Subcutaneous abdominal adipose tissue (tissue), 5 donors: ENCODE results near the gene GMDS.

Experiments
- H3K27ac ChIP-seq: one replicate; pipeline ENCODE4 v1.7.0; 2013; ENCODE audit warnings: low read depth, mild to moderate bottlenecking, inconsistent platforms, low read length, moderate library complexity
- H3K27me3 ChIP-seq, 5 donors: one replicate each; pipeline ENCODE4 v1.7.0; 2013; ENCODE audit warnings: low read length in 5 of 5, inconsistent platforms in 1 of 5; ENCODE audit not compliant: control insufficient read depth in 5 of 5, insufficient read depth in 4 of 5
- H3K36me3 ChIP-seq, 5 donors: one replicate each; pipeline ENCODE4 v1.7.0; 2013; ENCODE audit warnings: low read length in 5 of 5; ENCODE audit not compliant: control insufficient read depth in 5 of 5, insufficient read depth in 5 of 5
- H3K4me1 ChIP-seq, 5 donors: one replicate each; pipeline ENCODE4 v1.7.0; 2013; ENCODE audit warnings: low read length in 5 of 5, mild to moderate bottlenecking in 3 of 5, moderate library complexity in 1 of 5; ENCODE audit not compliant: control insufficient read depth in 5 of 5, insufficient read depth in 5 of 5
- H3K4me3 ChIP-seq, 5 donors: one replicate each; pipeline ENCODE4 v1.7.0; 2013; ENCODE audit warnings: low read length in 5 of 5, low read depth in 1 of 5
- H3K9ac ChIP-seq, 5 donors: one replicate each; pipeline ENCODE4 v1.7.0; 2013; ENCODE audit warnings: low read length in 5 of 5, mild to moderate bottlenecking in 4 of 5, moderate library complexity in 3 of 5
- H3K9me3 ChIP-seq, 5 donors: one replicate each; pipeline ENCODE4 v1.7.0; 2013; ENCODE audit warnings: low read length in 5 of 5; ENCODE audit not compliant: control insufficient read depth in 5 of 5
- donor health status: healthy.
- donor health status: healthy.
- donor health status: healthy.
- donor health status: healthy.
- donor health status: healthy.

The GMDS gene

GRCh38 chr6:1871724-1872315, 373.6 kb downstream of the GMDS start:
- Histone ChIP-seq H3K36me3 (no peaks in the 10 kb centered on the region), H3K9me3 (no peaks in the 10 kb centered on the region), H3K4me1 (peaks cover 0 to 16% (median 14%) of the 10 kb centered on the region in 5 donors), H3K9ac (peak overlapping the region in 1 of 5 donors; percentile 7), H3K4me3 (no peak overlapping the region), H3K27ac (peak overlapping the region; percentile 58), H3K27me3 (no peaks in the 10 kb centered on the region)

- Histone ChIP-seq H3K9me3 (no peaks in the 10 kb centered on the region), H3K4me3 (no peak overlapping the region), H3K9ac (no peak overlapping the region), H3K27ac (no peak overlapping the region), H3K27me3 (no peaks in the 10 kb centered on the region), H3K4me1 (peaks cover 0 to 16% (median 14%) of the 10 kb centered on the region in 5 donors), H3K36me3 (no peaks in the 10 kb centered on the region)
Measured at GRCh38 chr6:1870932-1871331, 374.5 kb downstream of the GMDS start.

- H3K36me3 ChIP-seq, result no peaks in the 10 kb centered on the region
- H3K9ac ChIP-seq, result no peak overlapping the region
- no peak overlapping the region for H3K4me3 ChIP-seq
- peaks cover 0 to 16% (median 14%) of the 10 kb centered on the region in 5 donors for H3K4me1 ChIP-seq
- H3K27me3 ChIP-seq, result no peaks in the 10 kb centered on the region
- H3K27ac ChIP-seq, result no peak overlapping the region
- H3K9me3 ChIP-seq, result no peaks in the 10 kb centered on the region
Measured at GRCh38 chr6:1870251-1870650, 375.2 kb downstream of the GMDS start.

- Histone ChIP-seq H3K27me3 (no peaks in the 10 kb centered on the region), H3K9ac (no peak overlapping the region), H3K27ac (no peak overlapping the region), H3K4me1 (peaks cover 0 to 16% (median 14%) of the 10 kb centered on the region in 5 donors), H3K4me3 (no peak overlapping the region), H3K36me3 (no peaks in the 10 kb centered on the region), H3K9me3 (no peaks in the 10 kb centered on the region)
Measured at GRCh38 chr6:1869769-1870168, 375.6 kb downstream of the GMDS start.

GRCh38 chr6:1869308-1869707, 376.1 kb downstream of the GMDS start:
- H3K4me3 ChIP-seq, result no peak overlapping the region
- H3K9ac ChIP-seq, result no peak overlapping the region
- H3K27ac ChIP-seq, result no peak overlapping the region

GRCh38 chr6:1868561-1869261, 376.7 kb downstream of the GMDS start:
- Histone ChIP-seq H3K9ac (no peak overlapping the region), H3K4me3 (no peak overlapping the region), H3K36me3 (no peaks in the 10 kb centered on the region), H3K9me3 (no peaks in the 10 kb centered on the region), H3K27me3 (no peaks in the 10 kb centered on the region), H3K4me1 (peaks cover 0 to 16% (median 14%) of the 10 kb centered on the region in 5 donors), H3K27ac (no peak overlapping the region)

More at GRCh38 chr6:1869308-1869707, 376.1 kb downstream of the GMDS start:
- peaks cover 0 to 16% (median 14%) of the 10 kb centered on the region in 5 donors for H3K4me1 ChIP-seq
- no peaks in the 10 kb centered on the region for H3K9me3 ChIP-seq
- no peaks in the 10 kb centered on the region for H3K27me3 ChIP-seq
- H3K36me3 ChIP-seq, result no peaks in the 10 kb centered on the region

GRCh38 chr6:1867197-1867596, 378.2 kb downstream of the GMDS start:
- Histone ChIP-seq H3K36me3 (no peaks in the 10 kb centered on the region), H3K27ac (no peak overlapping the region), H3K9ac (no peak overlapping the region)

GRCh38 chr6:1865585-1865984, 379.8 kb downstream of the GMDS start:
- Histone ChIP-seq H3K4me1 (no peaks in the 10 kb centered on the region), H3K27me3 (no peaks in the 10 kb centered on the region), H3K4me3 (no peak overlapping the region), H3K36me3 (no peaks in the 10 kb centered on the region), H3K27ac (no peak overlapping the region), H3K9me3 (no peaks in the 10 kb centered on the region), H3K9ac (no peak overlapping the region)

More at GRCh38 chr6:1867197-1867596, 378.2 kb downstream of the GMDS start:
- Histone ChIP-seq H3K9me3 (no peaks in the 10 kb centered on the region), H3K4me3 (no peak overlapping the region), H3K4me1 (peaks cover 0 to 7% (median 5%) of the 10 kb centered on the region in 5 donors), H3K27me3 (no peaks in the 10 kb centered on the region)

- no peak overlapping the region for H3K27ac ChIP-seq
Measured at GRCh38 chr6:1864496-1864895, 380.9 kb downstream of the GMDS start.

GRCh38 chr6:1862411-1862810, 383.0 kb downstream of the GMDS start:
- Histone ChIP-seq H3K27ac (no peak overlapping the region), H3K27me3 (no peaks in the 10 kb centered on the region), H3K9me3 (no peaks in the 10 kb centered on the region), H3K36me3 (no peaks in the 10 kb centered on the region), H3K9ac (no peak overlapping the region), H3K4me3 (no peak overlapping the region), H3K4me1 (peaks cover 0 to 3% (median 0%) of the 10 kb centered on the region in 5 donors)

More at GRCh38 chr6:1864496-1864895, 380.9 kb downstream of the GMDS start:
- Histone ChIP-seq H3K4me1 (no peaks in the 10 kb centered on the region), H3K27me3 (no peaks in the 10 kb centered on the region), H3K36me3 (no peaks in the 10 kb centered on the region), H3K4me3 (no peak overlapping the region), H3K9ac (no peak overlapping the region), H3K9me3 (no peaks in the 10 kb centered on the region)
